Neural cell (in vitro differentiated cells): ENCODE data around the gene TNFRSF14.

Source experiments
- EZH2 ChIP-seq: fragments of 200-600, 300-800 bp; shearing (Covaris generic), sonication (generic); IDR thresholded peaks from 2 replicates; pipeline ENCODE4 v1.6.1; 2014; ENCODE audit warnings: antibody characterized with exemption, low read length, borderline replicate concordance, mild to moderate bottlenecking; ENCODE audit not compliant: insufficient read depth, poor library complexity, severe bottlenecking
- POLR2AphosphoS5 ChIP-seq: IDR thresholded peaks from 2 replicates; pipeline ENCODE4 v1.6.1; 2012
- RAD21 ChIP-seq: fragments of 450-650 bp; conservative IDR thresholded peaks from 2 replicates; pipeline ENCODE4 v1.6.1; 2014; ENCODE audit warnings: antibody characterized with exemption, mild to moderate bottlenecking, moderate library complexity
- SMC3 ChIP-seq: fragments of 450-650 bp; conservative IDR thresholded peaks from 2 replicates; pipeline ENCODE4 v1.6.1; 2014; ENCODE audit warnings: antibody characterized with exemption, mild to moderate bottlenecking, moderate library complexity; ENCODE audit not compliant: poor library complexity
- TAF1 ChIP-seq: IDR thresholded peaks from 2 replicates; pipeline ENCODE4 v1.6.1; 2012; ENCODE audit warnings: low read depth
- TF ChIP-seq, protein P1 (sequence below): fragments of 450-650 bp; IDR thresholded peaks from 2 replicates; pipeline ENCODE4 v1.5.1; 2014; ENCODE audit warnings: antibody characterized with exemption, mild to moderate bottlenecking, moderate library complexity; ENCODE audit not compliant: poor library complexity, severe bottlenecking

GRCh38 chr1:2563205-2563604, 7.0 kb downstream of the TNFRSF14 start:
- TF ChIP-seq, protein P1, sequence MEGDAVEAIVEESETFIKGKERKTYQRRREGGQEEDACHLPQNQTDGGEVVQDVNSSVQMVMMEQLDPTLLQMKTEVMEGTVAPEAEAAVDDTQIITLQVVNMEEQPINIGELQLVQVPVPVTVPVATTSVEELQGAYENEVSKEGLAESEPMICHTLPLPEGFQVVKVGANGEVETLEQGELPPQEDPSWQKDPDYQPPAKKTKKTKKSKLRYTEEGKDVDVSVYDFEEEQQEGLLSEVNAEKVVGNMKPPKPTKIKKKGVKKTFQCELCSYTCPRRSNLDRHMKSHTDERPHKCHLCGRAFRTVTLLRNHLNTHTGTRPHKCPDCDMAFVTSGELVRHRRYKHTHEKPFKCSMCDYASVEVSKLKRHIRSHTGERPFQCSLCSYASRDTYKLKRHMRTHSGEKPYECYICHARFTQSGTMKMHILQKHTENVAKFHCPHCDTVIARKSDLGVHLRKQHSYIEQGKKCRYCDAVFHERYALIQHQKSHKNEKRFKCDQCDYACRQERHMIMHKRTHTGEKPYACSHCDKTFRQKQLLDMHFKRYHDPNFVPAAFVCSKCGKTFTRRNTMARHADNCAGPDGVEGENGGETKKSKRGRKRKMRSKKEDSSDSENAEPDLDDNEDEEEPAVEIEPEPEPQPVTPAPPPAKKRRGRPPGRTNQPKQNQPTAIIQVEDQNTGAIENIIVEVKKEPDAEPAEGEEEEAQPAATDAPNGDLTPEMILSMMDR = no peak
- TF ChIP-seq EZH2 = no peak
- no peak for TF ChIP-seq TAF1
- no peak for TF ChIP-seq POLR2AphosphoS5
- TF ChIP-seq SMC3 = no peak
- no peak for TF ChIP-seq RAD21
